ENCODE results near the gene CFAP57.
"Not testable (repeated sequence)": the region's sequence is repeated elsewhere in the genome, so short reads cannot be mapped to it uniquely, and the experiment has no call there.

Gene CFAP57

GRCh38 chr1:43171876-43172526 lies at the start of gene CFAP57, which contains the start of gene EBNA1BP2:
Gene CFAP57 (plus strand): TSS chr1:43172330. CDS start chr1:43172754, 424 bp downstream.
Gene EBNA1BP2 (minus strand): TSS chr1:43172290. CDS start chr1:43172118, 172 bp downstream.
- peak within 1 kb of the TSS; percentile 49 to 90 (median 69) for H3K4me3 ChIP-seq
- H3K27ac ChIP-seq: peak within 1 kb of the TSS in 19 of 21 experiments; percentile 13 to 89 (median 76)

DNA sequence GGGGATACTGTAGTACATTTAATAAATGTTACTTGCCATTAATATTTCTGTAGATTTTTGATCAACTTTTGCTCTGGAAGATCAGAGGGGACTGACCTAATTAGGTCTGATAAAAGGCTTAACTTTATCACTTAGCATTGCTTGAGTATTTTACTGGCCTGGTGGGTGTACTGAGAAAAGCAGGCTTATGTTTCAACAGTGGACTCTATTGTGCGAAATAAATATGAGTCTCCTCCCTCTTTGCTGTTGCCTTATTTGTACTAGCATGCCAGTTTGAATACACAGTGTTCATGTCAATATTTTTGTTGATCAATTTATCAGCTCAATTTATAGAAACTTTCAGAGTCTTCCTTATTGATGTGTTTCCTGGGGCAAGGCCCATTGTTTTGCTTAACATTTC lies 49.1 kb upstream of the CFAP57 start:
- no peak overlapping the region for H3K4me3 ChIP-seq
- peak overlapping the region in 3 of 21 experiments; percentile 11 to 26 (median 14) for H3K27ac ChIP-seq

DNA sequence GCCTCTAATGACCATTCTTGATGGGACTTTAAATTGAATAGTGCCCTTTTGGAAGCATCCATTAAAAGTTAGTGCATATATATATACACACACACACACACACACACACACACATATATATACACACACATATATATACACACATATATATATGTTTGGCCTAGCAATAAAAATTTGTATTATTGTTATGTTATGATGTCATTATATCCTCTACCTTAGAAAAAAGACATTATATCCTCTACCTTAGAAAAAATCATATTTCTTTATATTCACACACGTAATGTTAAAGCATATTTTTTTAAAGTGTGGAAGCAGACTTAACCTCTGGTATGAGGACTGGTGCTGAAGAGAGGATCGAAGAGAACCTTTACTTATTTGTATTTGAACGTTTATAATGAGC lies 43.3 kb upstream of the CFAP57 start:
- no peak overlapping the region for H3K27ac ChIP-seq
- H3K4me3 ChIP-seq: no peak overlapping the region

- Histone ChIP-seq H3K27ac (no peak overlapping the region), H3K4me3 (no peak overlapping the region)
Measured at GRCh38 chr1:43129426-43129825, 42.7 kb upstream of the CFAP57 start.

- no peak overlapping the region for H3K4me3 ChIP-seq
- H3K27ac ChIP-seq: no peak overlapping the region
Measured at GRCh38 chr1:43134068-43134467, 38.1 kb upstream of the CFAP57 start.

DNA sequence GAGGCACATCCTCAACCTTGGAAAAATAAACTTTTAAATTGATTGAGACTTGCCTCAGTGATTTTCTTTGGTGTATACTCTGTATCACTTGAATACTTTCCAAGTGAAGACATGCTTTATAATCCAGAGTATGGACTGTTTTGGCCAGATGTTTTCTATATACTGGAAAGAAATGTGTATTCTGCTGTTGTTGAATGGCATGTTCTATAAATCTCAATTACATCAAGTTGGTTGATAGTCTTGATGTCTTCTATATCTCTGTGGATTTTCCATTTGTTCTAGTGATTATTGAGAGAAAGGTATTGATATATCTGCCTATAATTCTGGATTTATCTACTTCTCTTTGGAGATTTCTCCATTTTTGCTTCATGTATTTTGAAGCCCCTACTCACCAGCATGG lies 37.5 kb upstream of the CFAP57 start:
- Histone ChIP-seq H3K27ac (no peak overlapping the region), H3K4me3 (no peak overlapping the region)

DNA sequence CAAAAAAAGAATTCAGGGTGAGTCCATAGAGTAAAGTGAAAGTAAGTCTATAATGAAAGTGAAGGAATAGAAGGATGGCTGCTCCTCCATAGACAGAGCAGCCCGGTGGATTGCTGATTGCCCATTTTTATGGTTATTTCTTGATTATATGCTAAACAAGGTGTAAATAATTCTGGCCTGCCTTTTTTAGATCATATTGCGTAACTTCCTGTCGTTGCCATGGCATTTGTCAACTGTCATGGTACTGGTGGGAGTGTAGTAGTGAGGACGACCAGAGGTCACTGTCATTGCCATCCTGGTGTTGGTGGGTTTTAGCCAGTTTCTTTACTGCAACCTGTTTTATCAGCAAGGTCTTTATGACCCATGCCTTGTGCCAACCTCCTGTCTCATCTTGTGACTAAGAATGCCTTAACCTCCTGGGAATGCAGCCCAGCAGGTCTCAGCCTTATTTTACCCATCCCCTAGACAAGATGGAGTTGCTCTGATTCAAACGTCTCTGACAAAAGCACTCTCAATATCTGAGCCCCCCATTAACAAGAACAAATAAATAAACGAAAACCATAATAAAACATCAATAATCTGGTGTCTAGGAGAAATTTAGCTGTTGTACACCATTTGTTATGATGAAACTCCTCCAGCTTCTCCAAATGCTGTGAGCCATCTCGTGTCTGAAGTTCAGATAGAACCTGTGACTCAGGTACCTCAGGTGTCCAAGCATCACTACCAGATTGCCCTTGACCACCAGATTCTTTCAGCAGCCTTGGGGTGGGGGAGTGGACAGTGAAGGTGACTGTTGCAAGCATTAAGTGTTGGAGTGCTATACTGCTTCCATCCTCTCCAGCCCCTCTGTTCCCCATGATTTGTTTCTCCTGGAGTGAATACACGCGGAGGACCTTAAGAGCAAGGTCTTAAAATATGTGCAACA lies 36.0 kb upstream of the CFAP57 start:
- Histone ChIP-seq H3K4me3 (no peak overlapping the region), H3K27ac (peak overlapping the region in 6 of 21 experiments; percentile 10 to 48 (median 34))

- Histone ChIP-seq H3K4me3 (no peak overlapping the region), H3K27ac (peak overlapping the region in 1 of 21 experiments; percentile 17)
Measured at GRCh38 chr1:43137445-43138052, 34.6 kb upstream of the CFAP57 start.

DNA sequence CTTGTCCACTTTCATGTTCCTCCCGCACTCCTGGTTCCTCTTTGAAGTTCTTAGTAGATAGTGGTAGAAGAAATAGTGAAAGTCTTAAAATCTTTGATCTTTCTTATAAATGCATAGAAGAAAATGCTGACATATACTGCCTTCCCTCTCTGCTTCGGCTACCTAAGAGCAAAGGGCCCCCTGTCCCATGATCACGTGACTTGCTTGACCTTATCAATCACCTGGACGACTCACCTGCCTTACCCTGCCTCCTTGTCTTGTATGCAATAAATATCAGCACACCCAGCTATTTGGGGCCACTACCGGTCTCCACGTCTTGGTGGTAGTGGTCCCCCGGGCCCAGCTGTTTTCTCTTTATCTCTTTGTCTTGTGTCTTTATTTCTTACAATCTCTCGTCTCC lies 32.8 kb upstream of the CFAP57 start:
- not testable (repeated sequence) for H3K4me3 ChIP-seq, H3K27ac ChIP-seq

- H3K27ac ChIP-seq: no peak overlapping the region
- H3K4me3 ChIP-seq: no peak overlapping the region
Measured at GRCh38 chr1:43140010-43140409, 32.1 kb upstream of the CFAP57 start.

DNA sequence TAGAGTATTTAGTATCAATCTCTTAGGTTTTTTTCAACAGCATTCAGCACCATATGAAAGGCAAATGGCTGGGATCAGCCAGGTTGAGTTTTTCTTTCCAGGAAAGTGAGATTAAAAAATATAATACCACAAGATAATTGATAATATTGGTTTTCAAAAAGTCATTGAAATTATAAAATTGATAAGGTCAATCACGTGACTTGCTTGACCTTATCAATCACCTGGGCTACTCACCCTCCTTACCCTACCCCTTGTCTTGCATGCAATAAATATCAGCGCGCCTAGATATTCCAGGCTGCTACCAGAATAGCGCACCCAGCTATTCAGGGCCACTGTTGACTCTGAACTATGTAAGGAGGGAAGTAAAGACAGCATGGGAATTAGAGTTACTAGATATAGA lies 31.5 kb upstream of the CFAP57 start:
- Histone ChIP-seq H3K27ac (no peak overlapping the region), H3K4me3 (no peak overlapping the region)

DNA sequence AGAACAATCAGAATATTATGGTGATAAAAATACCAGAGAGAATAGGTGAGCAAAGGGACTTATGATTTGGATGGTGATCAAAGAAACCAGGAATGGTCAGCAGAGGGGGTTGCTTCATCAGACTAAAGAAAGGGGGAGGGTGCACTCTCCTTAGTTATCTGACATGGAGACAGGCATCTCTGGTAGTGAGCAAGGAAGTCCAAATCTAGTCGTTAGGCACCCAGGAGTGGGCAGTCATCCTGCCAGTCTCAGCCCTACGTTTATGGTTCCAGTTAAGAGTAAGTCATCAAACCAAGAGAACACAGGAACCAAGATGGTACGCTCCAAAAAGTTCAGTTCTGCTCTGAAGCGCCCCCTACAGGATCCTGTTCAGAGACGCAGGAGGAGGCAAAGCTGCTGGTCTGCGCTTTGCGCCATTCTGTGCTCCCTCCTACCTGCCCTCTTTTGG lies 28.7 kb upstream of the CFAP57 start:
- H3K4me3 ChIP-seq: no peak overlapping the region
- no peak overlapping the region for H3K27ac ChIP-seq

DNA sequence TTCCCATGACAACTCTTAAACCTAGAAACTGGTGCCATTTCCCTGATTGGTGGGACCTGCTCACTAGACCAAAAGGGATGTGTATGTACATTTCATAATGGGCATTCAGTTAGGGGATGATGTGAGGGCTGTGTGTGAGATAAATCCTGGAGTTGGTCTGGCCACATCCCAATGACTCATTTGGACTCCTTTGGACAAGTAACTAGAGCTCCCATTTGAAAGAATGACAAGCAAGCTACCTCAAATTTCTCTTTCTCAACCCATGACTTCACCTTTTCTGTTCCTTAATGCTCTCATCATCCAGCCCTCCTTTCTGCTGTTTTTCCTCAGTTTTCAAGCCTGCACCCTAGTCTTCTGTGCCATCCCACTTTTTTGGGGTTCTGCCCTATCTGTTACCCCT lies 27.9 kb upstream of the CFAP57 start:
- H3K27ac ChIP-seq: no peak overlapping the region
- H3K4me3 ChIP-seq: no peak overlapping the region

DNA sequence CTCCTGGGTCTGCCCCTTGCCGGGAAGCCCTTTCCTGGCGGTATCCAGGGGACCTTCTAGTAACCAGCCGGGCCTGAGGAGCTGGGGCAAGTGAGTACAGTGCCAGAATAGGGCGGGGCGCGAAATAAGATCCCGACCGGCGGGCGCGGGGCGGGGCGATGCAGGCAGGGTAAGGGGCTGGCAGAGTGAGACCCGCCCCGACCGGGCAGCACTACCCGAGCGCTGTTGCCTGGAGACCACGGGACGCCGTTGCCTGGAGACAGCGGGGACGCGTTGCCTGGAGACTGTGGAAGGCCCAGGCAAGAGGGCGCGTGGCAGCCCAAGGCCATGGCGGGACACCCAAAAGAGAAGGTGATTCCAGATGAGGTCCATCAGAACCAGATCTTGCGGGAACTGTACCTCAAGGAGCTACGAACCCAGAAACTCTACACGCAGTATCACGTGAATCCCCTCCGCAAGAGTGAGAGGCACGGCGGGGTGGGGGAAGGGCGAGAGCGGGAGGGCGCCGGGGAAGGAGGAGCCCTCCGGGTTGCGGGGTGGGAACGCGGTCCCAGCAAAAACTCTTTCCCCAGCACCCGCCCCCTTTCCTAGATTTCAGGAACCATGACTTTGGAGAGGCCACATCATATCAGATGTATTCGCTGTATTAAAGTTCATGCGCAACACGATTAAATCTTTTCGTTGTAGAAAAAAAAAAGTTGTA lies 24.4 kb upstream of the CFAP57 start:
- Histone ChIP-seq H3K4me3 (peak overlapping the region; percentile 11 to 32 (median 28)), H3K27ac (no peak overlapping the region)

DNA sequence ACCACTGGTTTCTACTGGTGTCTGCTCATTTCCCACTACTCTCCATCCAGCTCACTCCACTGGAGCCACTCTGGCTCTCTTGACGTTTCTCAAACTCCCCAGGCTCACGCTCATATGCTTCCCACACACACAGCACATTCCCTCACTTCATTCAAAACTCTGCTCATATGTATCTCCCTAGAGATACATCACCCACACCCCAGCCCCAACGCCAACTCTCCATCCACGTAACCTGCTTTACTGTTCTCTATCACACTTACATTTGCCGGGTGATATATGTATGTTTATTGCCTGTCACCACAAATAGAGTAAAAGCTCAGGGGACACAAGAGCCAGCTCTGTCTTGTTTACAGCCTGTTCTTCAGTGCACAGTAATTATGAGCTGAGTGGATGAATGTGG lies 22.2 kb upstream of the CFAP57 start:
- H3K27ac ChIP-seq: no peak overlapping the region
- no peak overlapping the region for H3K4me3 ChIP-seq

- H3K4me3 ChIP-seq: no peak overlapping the region
- H3K27ac ChIP-seq: no peak overlapping the region
Measured at GRCh38 chr1:43152866-43153265, 19.3 kb upstream of the CFAP57 start.

- no peak overlapping the region for H3K4me3 ChIP-seq
Measured at GRCh38 chr1:43153443-43153842, 18.7 kb upstream of the CFAP57 start.

DNA sequence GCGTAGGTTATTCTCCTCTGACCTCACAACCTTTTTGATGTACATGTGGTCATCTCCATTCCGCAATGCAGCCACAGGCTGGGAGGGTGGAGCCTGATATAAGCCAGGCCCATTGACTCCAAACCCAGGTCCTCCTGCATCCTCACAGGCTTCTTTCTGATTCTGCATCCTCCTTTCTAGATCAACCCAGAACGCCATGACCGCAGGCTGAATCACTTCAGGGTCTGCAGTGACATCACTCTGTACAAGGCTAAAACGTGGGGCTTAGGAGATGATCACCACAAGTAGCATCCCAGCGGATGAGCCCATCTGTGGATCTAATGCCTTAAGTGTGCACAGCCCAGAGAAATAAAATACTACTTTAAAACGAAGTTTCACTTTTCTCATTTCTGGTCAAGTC lies 16.1 kb upstream of the CFAP57 start:
- Histone ChIP-seq H3K27ac (no peak overlapping the region), H3K4me3 (no peak overlapping the region)

More at GRCh38 chr1:43153443-43153842, 18.7 kb upstream of the CFAP57 start:
- no peak overlapping the region for H3K27ac ChIP-seq

GRCh38 chr1:43165162-43165561 lies 7.0 kb upstream of the CFAP57 start:
- Histone ChIP-seq H3K4me3 (no peak overlapping the region), H3K27ac (no peak overlapping the region)

- H3K4me3 ChIP-seq: no peak overlapping the region
- H3K27ac ChIP-seq: no peak overlapping the region
Measured at GRCh38 chr1:43165765-43166164, 6.4 kb upstream of the CFAP57 start.
